Activated T-cell treated with anti-CD3 and anti-CD28 coated beads for 4 hours (primary cell): ENCODE measurements around the gene GPR132.
"Not testable (repeated sequence)": the region's sequence is repeated elsewhere in the genome, so short reads cannot be mapped to it uniquely, and the experiment has no call there.

Experiments
- DNase-seq: peaks from one replicate; pipeline ENCODE4 v3.0.0-alpha.2; 2020

GPR132 gene

GRCh38 chr14:105065280-105066228 lies at the start of gene GPR132:
Gene GPR132, minus strand, starts transcription at chr14:105065430. Its CDS starts 10,010 bp downstream, at chr14:105055420.
- peak; percentile 74 for DNase-seq

- DNase-seq, result not testable (repeated sequence)
Measured at GRCh38 chr14:105109243-105109642, 44.0 kb upstream of the GPR132 start.

GRCh38 chr14:105108516-105108864 lies 43.3 kb upstream of the GPR132 start:
- DNase-seq, result no peak

GRCh38 chr14:105107781-105108515 lies 42.7 kb upstream of the GPR132 start:
- no peak for DNase-seq

DNA sequence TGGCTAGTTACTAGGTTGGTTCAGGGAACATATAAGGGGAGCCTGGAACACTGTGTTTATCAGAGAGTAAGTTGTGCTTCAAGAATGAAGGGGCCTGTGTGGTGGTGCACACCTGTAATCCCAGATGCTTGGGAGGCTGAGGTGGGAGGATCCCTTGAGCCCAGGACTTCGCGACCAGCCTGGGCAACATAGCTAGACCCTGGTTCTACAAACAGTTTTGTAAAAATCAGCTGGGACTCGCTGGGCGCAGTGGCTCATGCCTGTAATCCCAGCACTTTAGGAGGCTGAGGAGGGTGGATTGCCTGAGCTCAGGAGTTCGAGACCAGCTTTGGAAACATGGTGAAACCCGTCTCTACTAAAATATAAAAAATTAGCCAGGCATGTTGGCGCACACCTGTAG lies 42.1 kb upstream of the GPR132 start:
- no peak for DNase-seq

DNA sequence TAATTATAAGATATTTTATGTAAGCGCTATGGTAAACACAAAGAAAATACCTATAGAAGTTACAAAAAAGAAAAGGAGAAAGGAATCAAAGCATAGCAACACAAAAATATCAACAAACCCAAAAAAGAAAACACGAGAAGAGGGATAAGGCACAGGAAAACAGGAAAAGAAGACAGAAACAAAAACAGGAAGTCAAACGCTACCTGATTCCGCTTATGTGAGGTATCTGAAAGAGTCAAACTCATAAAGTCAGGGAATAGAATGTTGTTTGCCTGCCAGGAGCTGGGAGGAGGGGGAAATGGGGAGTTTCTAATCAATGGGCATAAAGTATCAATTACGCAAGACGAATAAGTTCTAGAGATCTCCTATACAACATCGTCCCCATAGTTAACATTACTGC lies 39.9 kb upstream of the GPR132 start:
- no peak for DNase-seq

DNA sequence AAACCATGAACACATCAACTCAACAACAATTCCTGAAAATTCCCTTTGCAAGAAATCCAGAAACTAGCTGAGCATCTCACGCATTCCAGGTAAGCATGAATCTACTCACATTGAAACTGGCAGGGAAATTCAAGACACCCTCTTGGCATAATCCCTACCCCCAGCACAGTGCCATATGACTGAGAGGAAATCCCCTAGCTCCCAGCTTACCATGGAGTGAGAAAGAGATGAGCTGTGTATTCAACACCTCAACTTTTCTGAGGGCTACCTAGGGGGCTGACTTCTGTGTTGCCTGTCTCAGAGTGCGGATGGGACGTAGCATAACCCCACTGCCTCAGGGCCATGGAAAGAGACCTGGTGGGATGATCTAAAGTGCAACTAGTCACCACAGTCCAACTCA lies 37.7 kb upstream of the GPR132 start:
- no peak for DNase-seq

- no peak for DNase-seq
Measured at GRCh38 chr14:105102361-105102870, 37.2 kb upstream of the GPR132 start.

GRCh38 chr14:105100910-105101309 lies 35.7 kb upstream of the GPR132 start:
- no peak for DNase-seq

DNA sequence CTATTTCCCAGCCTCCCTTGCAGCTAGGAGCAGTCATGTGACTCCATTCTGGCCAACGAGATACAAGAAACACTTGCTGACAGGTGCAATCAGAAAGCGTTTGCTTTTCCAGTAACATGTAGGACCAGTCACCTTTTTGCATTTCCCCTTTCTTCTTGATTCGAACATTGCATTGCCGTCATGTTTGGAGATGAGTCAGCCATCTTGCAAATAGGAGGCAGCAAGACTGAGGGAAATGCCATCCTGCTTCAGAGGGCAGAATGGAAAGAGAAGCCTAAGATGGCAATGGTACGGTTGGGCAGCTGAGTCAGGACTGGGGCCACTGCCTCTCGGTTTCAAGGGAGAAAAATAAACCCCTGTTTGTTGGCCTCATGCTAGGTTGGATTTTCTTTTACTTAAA lies 34.5 kb upstream of the GPR132 start:
- DNase-seq, result no peak

- DNase-seq, result no peak
Measured at GRCh38 chr14:105098316-105098715, 33.1 kb upstream of the GPR132 start.

DNA sequence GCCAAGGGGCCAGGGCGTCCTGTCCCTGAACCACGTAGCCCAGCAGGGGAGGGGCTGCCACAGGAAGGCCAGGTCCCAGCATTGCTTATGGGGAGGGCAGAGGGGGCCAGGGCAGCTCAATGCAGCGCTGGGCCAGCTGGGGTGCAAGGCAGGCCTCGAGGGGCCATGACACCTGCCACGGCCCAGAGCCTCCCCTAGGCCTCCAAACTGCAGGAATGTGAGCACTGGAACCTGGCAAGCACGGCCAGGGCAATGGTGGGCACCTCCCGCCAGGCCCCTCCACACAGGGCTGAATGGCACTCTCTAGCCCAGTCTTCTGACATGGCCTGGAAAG lies 32.5 kb upstream of the GPR132 start:
- no peak for DNase-seq

- DNase-seq, result no peak
Measured at GRCh38 chr14:105096206-105096875, 31.1 kb upstream of the GPR132 start.

DNA sequence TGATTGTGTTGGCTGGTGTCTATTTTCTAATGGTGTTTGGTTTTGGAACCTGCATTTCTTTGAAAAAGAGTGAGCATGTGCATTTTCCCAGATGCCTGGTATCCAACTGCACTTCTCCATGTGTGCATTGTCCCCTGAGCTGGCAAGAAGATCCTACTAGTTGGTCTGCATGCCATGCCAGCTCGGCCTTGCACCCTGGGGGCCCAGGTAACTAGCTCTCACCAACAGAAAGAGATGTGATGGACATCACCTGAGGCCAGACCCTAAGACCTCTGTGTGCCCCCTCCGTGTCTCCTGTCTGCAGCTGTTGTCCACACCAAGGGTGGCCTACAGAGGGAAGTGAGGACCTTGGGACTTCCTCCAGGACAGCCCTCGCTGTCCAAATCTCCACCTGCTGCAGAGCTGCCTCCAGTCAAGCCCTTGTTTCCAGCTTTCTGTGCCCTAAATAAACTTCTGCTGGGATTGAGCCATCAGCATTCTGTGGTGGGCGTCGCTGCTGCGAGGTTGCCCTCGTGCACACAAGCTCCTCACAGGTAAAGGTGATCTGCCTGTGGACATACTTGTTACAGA lies 30.1 kb upstream of the GPR132 start:
- DNase-seq, result no peak

DNA sequence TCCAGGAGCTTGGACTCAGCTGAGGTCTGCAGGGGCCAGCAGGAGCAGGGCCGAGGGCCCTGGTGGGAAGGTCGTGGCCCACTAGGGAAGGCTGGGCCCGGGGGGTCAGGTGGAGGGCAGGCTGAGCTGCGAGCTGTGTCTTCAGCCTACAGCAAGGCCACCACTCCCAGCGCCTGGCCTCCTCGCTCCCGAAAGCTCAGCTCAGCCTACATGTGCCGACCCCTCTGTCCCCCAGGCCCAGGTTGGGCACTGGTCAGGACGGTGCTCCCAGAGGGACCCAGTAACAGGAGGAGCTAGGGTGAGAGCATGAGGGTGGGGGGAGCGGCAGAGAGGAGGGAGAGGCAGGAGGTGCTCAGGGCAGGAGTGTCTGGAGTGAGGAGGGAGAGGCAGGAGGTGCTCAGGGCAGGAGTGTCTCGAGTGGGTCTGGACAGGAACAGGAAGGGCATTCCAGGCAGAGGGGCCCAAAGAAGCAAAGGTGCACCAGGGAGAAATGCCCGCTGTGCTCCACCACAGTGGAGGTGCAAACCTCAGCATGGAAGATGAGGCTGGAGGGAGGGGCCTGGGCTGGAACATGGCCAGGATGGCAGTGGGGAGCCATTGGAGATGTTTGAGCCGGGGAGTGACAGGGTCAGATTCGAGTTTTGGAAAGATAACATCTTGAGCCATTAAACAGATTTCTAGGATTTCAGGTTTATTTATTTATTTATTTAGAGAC lies 29.1 kb upstream of the GPR132 start:
- DNase-seq, result no peak

DNA sequence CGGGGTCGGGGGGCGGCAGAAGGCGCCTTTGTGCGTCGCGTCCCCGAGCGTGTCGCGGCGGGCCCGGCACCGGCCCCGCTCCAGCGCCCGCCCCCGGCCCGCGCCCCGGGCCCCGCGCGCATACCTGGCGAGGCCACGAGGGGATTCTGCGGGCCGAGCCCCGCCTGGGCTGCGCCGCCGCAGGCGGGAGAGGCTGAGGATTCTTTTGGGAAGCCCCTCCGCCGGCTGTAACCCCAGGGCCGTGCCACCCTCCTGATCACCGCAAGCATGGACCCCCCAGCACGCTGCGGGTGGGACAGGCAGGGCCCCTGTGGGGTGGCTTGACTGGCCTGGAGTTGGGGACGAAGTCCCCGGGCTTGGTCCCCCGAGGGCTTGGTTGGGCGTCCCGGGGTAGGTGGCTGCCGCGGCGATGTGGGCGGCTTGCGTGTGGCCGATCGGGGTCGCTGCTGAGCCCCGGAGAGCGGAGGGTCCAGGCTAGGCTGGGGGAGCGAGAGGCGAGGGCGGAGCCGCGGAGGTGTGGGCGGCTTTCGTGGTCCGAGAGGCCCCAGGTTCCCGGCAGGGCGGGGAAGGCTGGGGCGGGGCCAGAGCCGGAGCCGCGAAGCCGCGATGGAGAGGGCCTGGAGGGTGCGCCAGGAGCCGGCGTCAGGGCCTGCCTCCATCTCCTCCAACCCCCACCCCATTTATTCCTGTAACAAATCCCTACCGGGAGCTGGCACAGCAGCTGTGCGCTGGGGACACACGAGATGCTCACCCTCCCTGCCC lies 28.4 kb upstream of the GPR132 start:
- DNase-seq, result peak; percentile 58

DNA sequence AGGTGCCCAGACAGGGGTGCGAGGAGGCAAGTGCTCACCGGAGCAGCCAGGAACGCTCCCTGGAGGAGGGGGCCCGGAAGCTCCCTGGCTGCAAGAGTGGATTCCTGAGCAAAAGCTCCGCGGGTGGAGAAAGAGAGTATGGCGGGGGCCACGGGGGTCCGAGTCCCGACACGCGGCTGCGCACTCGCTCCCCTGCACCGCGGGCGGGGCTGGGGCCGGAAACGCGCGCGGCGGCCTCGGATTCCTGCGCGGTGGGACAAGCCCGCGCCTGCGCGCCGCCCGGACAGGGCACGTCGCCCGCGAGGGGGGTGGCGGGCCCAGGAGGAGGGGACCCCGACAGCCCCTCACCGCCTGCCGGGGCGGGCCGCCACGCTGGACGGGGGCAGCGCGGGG lies 27.8 kb upstream of the GPR132 start:
- DNase-seq, result peak; percentile 40

DNA sequence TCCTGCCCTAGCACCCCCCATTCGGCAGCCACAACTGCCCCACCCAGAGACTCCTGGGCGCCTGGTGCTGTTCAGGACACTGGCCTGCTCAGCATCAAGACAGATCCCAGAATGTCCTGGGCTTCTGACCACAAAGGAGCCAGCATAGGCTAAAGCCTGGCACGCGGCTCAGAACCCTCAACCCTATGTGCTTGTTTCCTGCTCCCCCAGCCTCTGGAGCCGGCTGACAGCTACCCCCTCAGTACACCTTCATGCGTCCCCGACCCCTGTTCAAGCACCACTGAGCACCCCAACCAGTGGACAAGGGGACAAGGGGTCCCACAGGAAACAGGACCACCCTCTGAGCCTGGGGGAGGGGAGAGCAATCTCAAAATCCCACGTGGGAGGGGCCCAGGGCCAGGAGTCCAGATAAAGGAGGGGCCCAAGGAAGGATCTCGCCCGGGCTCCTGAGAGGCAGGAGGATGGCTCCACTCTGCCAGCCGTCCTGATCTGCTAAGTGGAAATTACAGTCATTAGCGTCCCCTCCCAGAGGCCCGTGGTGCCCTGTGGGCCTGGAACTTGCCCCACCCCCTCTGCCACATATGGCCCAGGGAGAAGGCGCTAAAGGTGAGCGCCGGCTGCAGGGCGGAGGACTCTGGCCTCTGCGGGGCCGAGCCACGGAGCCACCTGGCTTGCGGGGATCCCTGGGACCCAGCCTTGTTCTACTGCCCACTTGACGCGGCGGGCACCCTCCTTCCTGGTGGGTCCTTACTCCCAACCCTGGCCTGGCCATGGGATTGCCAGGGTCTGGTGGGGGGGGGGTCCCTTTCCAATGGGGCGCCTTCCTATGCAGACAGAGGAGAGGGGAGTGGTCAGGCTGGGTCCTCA lies 27.2 kb upstream of the GPR132 start:
- no peak for DNase-seq

GRCh38 chr14:105091517-105092170 lies 26.4 kb upstream of the GPR132 start:
- DNase-seq, result no peak

- no peak for DNase-seq
Measured at GRCh38 chr14:105091054-105091516, 25.9 kb upstream of the GPR132 start.
